Brain microvascular endothelial cell (primary cell): ENCODE data around the gene PTPRM.
A peak's percentile ranks its signal among the peaks of the same experiment; 100 is the strongest.

Experiments
- DNase-seq: peaks from one replicate; pipeline ENCODE4 v3.0.0-alpha.2; 2020
- H3K27ac ChIP-seq: fragments of 250-450 bp; sonication (Bioruptor Pico); 2 replicates; pipeline ENCODE4 v1.5.1; 2020; ENCODE audit warnings: mild to moderate bottlenecking, moderate library complexity
- H3K27me3 ChIP-seq: fragments of 250-450 bp; sonication (Bioruptor Pico); replicated peaks from 2 replicates; pipeline ENCODE4 v1.5.1; 2020; ENCODE audit warnings: mild to moderate bottlenecking
- H3K36me3 ChIP-seq: fragments of 250-450 bp; sonication (Bioruptor Pico); replicated peaks from 2 replicates; pipeline ENCODE4 v1.5.1; 2020; ENCODE audit warnings: mild to moderate bottlenecking
- H3K4me3 ChIP-seq: 2 replicates; pipeline ENCODE4 v1.5.1; 2011; ENCODE audit warnings: low read depth, mild to moderate bottlenecking, control low read depth, low read length, moderate library complexity
- CTCF ChIP-seq: IDR thresholded peaks from 2 replicates; pipeline ENCODE4 v1.5.1; 2011; ENCODE audit warnings: low read depth, mild to moderate bottlenecking, moderate library complexity, low read length, control low read depth, inconsistent platforms; ENCODE audit errors: missing control alignments
- in situ Hi-C: cut with HindIII; loops from 2 replicates; pipeline ENCODE4 v1.10.0; 2017; ENCODE audit warnings: low sequenced_read_pairs, low pct_ligation_motif_present

The PTPRM gene

GRCh38 chr18:8314124-8314523, 747.0 kb downstream of the PTPRM start:
- Histone ChIP-seq H3K27ac (no peak overlapping the region), H3K4me3 (no peak overlapping the region), H3K27me3 (no peaks in the 10 kb centered on the region), H3K36me3 (no peaks in the 10 kb centered on the region)
- no peak for TF ChIP-seq CTCF
- in situ Hi-C loops = no loop called here
- DNase-seq = no peak

- no peak overlapping the region for H3K4me3 ChIP-seq
- no peaks in the 10 kb centered on the region for H3K36me3 ChIP-seq
- H3K27me3 ChIP-seq = no peaks in the 10 kb centered on the region
- DNase-seq = no peak
- in situ Hi-C loops = no loop called here
- no peak overlapping the region for H3K27ac ChIP-seq
- no peak for TF ChIP-seq CTCF
Observed at GRCh38 chr18:8319798-8320489, 752.8 kb downstream of the PTPRM start.

- TF ChIP-seq CTCF = no peak
- H3K36me3 ChIP-seq = no peaks in the 10 kb centered on the region
- no peak for DNase-seq
- in situ Hi-C loops = no loop called here
- no peak overlapping the region for H3K4me3 ChIP-seq
- H3K27ac ChIP-seq = no peak overlapping the region
- H3K27me3 ChIP-seq = no peaks in the 10 kb centered on the region
Observed at GRCh38 chr18:8322486-8322885, 755.4 kb downstream of the PTPRM start.

- Histone ChIP-seq H3K27me3 (no peaks in the 10 kb centered on the region), H3K36me3 (no peaks in the 10 kb centered on the region), H3K27ac (no peak overlapping the region), H3K4me3 (no peak overlapping the region)
- in situ Hi-C loops = no loop called here
- TF ChIP-seq CTCF = peak; percentile 32
- no peak for DNase-seq
Observed at GRCh38 chr18:8324343-8325065, 757.4 kb downstream of the PTPRM start.

- no peaks in the 10 kb centered on the region for H3K27me3 ChIP-seq
- in situ Hi-C loops = no loop called here
- DNase-seq = no peak
- no peak for TF ChIP-seq CTCF
- no peaks in the 10 kb centered on the region for H3K36me3 ChIP-seq
- H3K4me3 ChIP-seq = no peak overlapping the region
- H3K27ac ChIP-seq = no peak overlapping the region
Observed at GRCh38 chr18:8326763-8327394, 759.8 kb downstream of the PTPRM start.
